Neural progenitor cell (in vitro differentiated cells): ENCODE data around the gene OR1E2. TPM values are rescaled to one million over a fixed set of nuclear protein-coding genes. Genes with fewer than 3 reads are reported as not detected.
"Not testable (repeated sequence)": the region's sequence is repeated elsewhere in the genome, so short reads cannot be mapped to it uniquely, and the experiment has no call there.

Experiments
- DNase-seq: peaks from one replicate; pipeline ENCODE4 v3.0.0-alpha.2; 2016; ENCODE audit warnings: low spot score
- H2AFZ ChIP-seq: fragments of 200-600 bp; sonication (generic); replicated peaks from 2 replicates; pipeline ENCODE4 v1.6.1; 2016; ENCODE audit warnings: antibody characterized with exemption
- H3F3A ChIP-seq: fragments of 200-600 bp; sonication (generic); 2 replicates; pipeline ENCODE4 v1.6.1; 2016; ENCODE audit warnings: antibody characterized with exemption, low read depth
- H3K27ac ChIP-seq: fragments of 200-600 bp; sonication (generic); 2 replicates; pipeline ENCODE4 v1.5.1; 2016; ENCODE audit warnings: mild to moderate bottlenecking
- H3K27me3 ChIP-seq: fragments of 200-600 bp; sonication (generic); 2 replicates; pipeline ENCODE4 v1.6.1; 2016; ENCODE audit warnings: mild to moderate bottlenecking, moderate library complexity
- H3K36me3 ChIP-seq: fragments of 200-600 bp; sonication (generic); 2 replicates; pipeline ENCODE4 v1.5.1; 2016
- H3K4me1 ChIP-seq: fragments of 200-600 bp; sonication (generic); 2 replicates; pipeline ENCODE4 v1.6.1; 2016; ENCODE audit warnings: mixed run types
- H3K4me2 ChIP-seq: fragments of 200-600 bp; sonication (generic); 2 replicates; pipeline ENCODE4 v1.6.1; 2016
- H3K4me3 ChIP-seq: fragments of 200-600 bp; sonication (generic); 2 replicates; pipeline ENCODE4 v1.5.1; 2016
- H3K79me2 ChIP-seq: fragments of 200-600 bp; sonication (generic); 2 replicates; pipeline ENCODE4 v1.6.1; 2016; ENCODE audit warnings: low read depth
- H3K9ac ChIP-seq: fragments of 200-600 bp; sonication (generic); 2 replicates; pipeline ENCODE4 v1.6.1; 2016
- H3K9me3 ChIP-seq: fragments of 200-600 bp; sonication (generic); 2 replicates; pipeline ENCODE4 v1.5.1; 2016; ENCODE audit warnings: low read depth
- H4K20me1 ChIP-seq: fragments of 200-600 bp; sonication (generic); 2 replicates; pipeline ENCODE4 v1.6.1; 2016; ENCODE audit warnings: low read depth
- H3K27ac Mint-ChIP-seq: 3 replicates; pipeline ENCODE4 v1.8.0; 2021; ENCODE audit warnings: mixed read lengths
- H3K27me3 Mint-ChIP-seq: 2 replicates; pipeline ENCODE4 v1.8.0; 2022; ENCODE audit warnings: low read depth, mild to moderate bottlenecking, inconsistent platforms, moderate library complexity, mixed read lengths; ENCODE audit not compliant: insufficient read depth
- H3K36me3 Mint-ChIP-seq: 3 replicates; pipeline ENCODE4 v1.8.0; 2021; ENCODE audit warnings: mixed read lengths
- H3K4me1 Mint-ChIP-seq: 3 replicates; pipeline ENCODE4 v1.8.0; 2021; ENCODE audit warnings: mixed read lengths
- H3K4me3 Mint-ChIP-seq: 3 replicates; pipeline ENCODE4 v1.8.0; 2021; ENCODE audit warnings: mild to moderate bottlenecking, moderate library complexity, mixed read lengths
- H3K9me3 Mint-ChIP-seq: 3 replicates; pipeline ENCODE4 v1.8.0; 2020; ENCODE audit warnings: mixed read lengths
- EZH2 ChIP-seq: fragments of 200-600 bp; sonication (generic); IDR thresholded peaks from 2 replicates; pipeline ENCODE4 v1.6.1; 2017; ENCODE audit warnings: antibody characterized with exemption, mild to moderate bottlenecking, moderate library complexity
- EZH2phosphoT487 ChIP-seq: fragments of 200-600 bp; sonication (generic); IDR thresholded peaks from 2 replicates; pipeline ENCODE4 v1.6.1; 2017; ENCODE audit warnings: antibody characterized with exemption
- total RNA-seq: library from RNA; depleted of rRNA; stranded (reverse); fragments of >200 nt; gene quantifications from 2 replicates; pipeline ENCODE4 v1.2.3, GENCODE V29; 2015; ENCODE audit warnings: low replicate concordance
- TF ChIP-seq, protein P1 (sequence below): fragments of 200-600 bp; sonication (generic); IDR thresholded peaks from 2 replicates; pipeline ENCODE4 v1.5.1; 2017; ENCODE audit warnings: antibody characterized with exemption, mild to moderate bottlenecking

Gene OR1E2
- total RNA-seq, 1 donor from 2014 or later: not detected

- H3K4me1 Mint-ChIP-seq: no peaks in the 10 kb centered on the region
- no peak within 1 kb of the TSS for H2AFZ ChIP-seq
- H3K27me3 ChIP-seq: no peaks in the 10 kb centered on the region
- peaks cover 3% of the 10 kb centered on the region for H3K27me3 Mint-ChIP-seq
- no peaks in the 10 kb centered on the region for H3K36me3 ChIP-seq
- no peak within 1 kb of the TSS for H3K27ac Mint-ChIP-seq
- H3K27ac ChIP-seq: no peak within 1 kb of the TSS
- no peak for TF ChIP-seq EZH2phosphoT487
- H4K20me1 ChIP-seq: no peaks in the 10 kb centered on the region
- no peak for DNase-seq
- no peak within 1 kb of the TSS for H3K9ac ChIP-seq
- no peaks in the 10 kb centered on the region for H3F3A ChIP-seq
- H3K4me3 ChIP-seq: no peak within 1 kb of the TSS
- no peaks in the 10 kb centered on the region for H3K79me2 ChIP-seq
- H3K4me2 ChIP-seq: no peak within 1 kb of the TSS
- peaks cover 10% of the 10 kb centered on the region for H3K9me3 ChIP-seq
- H3K4me3 Mint-ChIP-seq: no peak within 1 kb of the TSS
- peaks cover 2% of the 10 kb centered on the region for H3K9me3 Mint-ChIP-seq
- no peaks in the 10 kb centered on the region for H3K36me3 Mint-ChIP-seq
- no peaks in the 10 kb centered on the region for H3K4me1 ChIP-seq
Observed at GRCh38 chr17:3398310-3398709, 35.3 kb downstream of the OR1E2 start, which contains the start of gene OR1E1. OR1E1 (minus strand) TSS chr17:3398410; CDS start chr17:3398410, 0 bp downstream.

- not testable (repeated sequence) for H3K9ac ChIP-seq, H3K27me3 ChIP-seq, H3K27me3 Mint-ChIP-seq, H3K36me3 ChIP-seq, H3K36me3 Mint-ChIP-seq, DNase-seq, H3K79me2 ChIP-seq, H3K9me3 Mint-ChIP-seq, H3K27ac ChIP-seq, H3K4me3 Mint-ChIP-seq, H3K4me3 ChIP-seq, H2AFZ ChIP-seq, H3K4me2 ChIP-seq, H3F3A ChIP-seq, H3K27ac Mint-ChIP-seq, H4K20me1 ChIP-seq, H3K4me1 Mint-ChIP-seq, H3K4me1 ChIP-seq
- peaks cover 10% of the 10 kb centered on the region for H3K9me3 ChIP-seq
Observed at GRCh38 chr17:3397801-3398200, 35.8 kb downstream of the OR1E2 start.

DNA sequence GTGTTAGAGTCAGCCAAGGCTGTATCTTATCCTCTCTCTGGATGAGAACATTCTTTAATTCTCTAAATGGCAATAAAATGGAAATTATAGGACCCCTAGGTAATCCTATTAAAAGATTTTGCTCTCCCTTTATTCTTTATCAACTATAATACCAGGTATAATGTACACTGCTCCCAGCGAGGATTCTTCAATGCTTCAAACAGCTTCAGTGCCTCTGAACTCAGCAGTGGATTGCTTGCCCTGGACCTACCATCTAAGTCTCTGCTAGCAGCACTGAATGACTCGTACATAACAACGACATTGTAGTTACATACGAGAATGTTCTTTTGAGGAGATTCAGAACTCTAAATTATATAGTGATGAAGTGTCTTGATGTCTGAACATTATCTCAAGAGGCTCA lies 43.9 kb downstream of the OR1E2 start:
- Histone ChIP-seq H3K4me3 (no peak overlapping the region), H4K20me1 (no peaks in the 10 kb centered on the region), H3K4me1 (no peaks in the 10 kb centered on the region), H3K36me3 (no peaks in the 10 kb centered on the region), H3K27me3 (no peaks in the 10 kb centered on the region), H3K27ac (no peak overlapping the region), H3F3A (no peaks in the 10 kb centered on the region), H2AFZ (no peak overlapping the region), H3K9me3 (peaks cover 14% of the 10 kb centered on the region), H3K9ac (no peak overlapping the region), H3K79me2 (no peaks in the 10 kb centered on the region), H3K4me2 (no peak overlapping the region)
- DNase-seq: no peak
- Mint-ChIP-seq H3K36me3 (no peaks in the 10 kb centered on the region), H3K27me3 (peaks cover 3% of the 10 kb centered on the region), H3K27ac (no peak overlapping the region), H3K4me3 (no peak overlapping the region), H3K4me1 (no peaks in the 10 kb centered on the region), H3K9me3 (no peaks in the 10 kb centered on the region)
- TF ChIP-seq EZH2phosphoT487: no peak
- TF ChIP-seq, protein P1, sequence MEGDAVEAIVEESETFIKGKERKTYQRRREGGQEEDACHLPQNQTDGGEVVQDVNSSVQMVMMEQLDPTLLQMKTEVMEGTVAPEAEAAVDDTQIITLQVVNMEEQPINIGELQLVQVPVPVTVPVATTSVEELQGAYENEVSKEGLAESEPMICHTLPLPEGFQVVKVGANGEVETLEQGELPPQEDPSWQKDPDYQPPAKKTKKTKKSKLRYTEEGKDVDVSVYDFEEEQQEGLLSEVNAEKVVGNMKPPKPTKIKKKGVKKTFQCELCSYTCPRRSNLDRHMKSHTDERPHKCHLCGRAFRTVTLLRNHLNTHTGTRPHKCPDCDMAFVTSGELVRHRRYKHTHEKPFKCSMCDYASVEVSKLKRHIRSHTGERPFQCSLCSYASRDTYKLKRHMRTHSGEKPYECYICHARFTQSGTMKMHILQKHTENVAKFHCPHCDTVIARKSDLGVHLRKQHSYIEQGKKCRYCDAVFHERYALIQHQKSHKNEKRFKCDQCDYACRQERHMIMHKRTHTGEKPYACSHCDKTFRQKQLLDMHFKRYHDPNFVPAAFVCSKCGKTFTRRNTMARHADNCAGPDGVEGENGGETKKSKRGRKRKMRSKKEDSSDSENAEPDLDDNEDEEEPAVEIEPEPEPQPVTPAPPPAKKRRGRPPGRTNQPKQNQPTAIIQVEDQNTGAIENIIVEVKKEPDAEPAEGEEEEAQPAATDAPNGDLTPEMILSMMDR: no peak
- TF ChIP-seq EZH2: no peak

GRCh38 chr17:3385869-3386816 lies 47.5 kb downstream of the OR1E2 start, which contains the start of gene OR3A2:
OR3A2 (minus strand) TSS chr17:3386308.
- Histone ChIP-seq H4K20me1 (no peaks in the 10 kb centered on the region), H3K4me2 (no peak within 1 kb of the TSS), H3K4me3 (no peak within 1 kb of the TSS), H3K27ac (no peak within 1 kb of the TSS), H3K9me3 (peaks cover 6% of the 10 kb centered on the region), H3F3A (no peaks in the 10 kb centered on the region), H3K9ac (no peak within 1 kb of the TSS), H2AFZ (no peak within 1 kb of the TSS), H3K79me2 (no peaks in the 10 kb centered on the region), H3K27me3 (no peaks in the 10 kb centered on the region), H3K4me1 (no peaks in the 10 kb centered on the region), H3K36me3 (no peaks in the 10 kb centered on the region)
- no peaks in the 10 kb centered on the region for H3K36me3 Mint-ChIP-seq
- H3K27me3 Mint-ChIP-seq: peaks cover 2% of the 10 kb centered on the region
- no peak within 1 kb of the TSS for H3K27ac Mint-ChIP-seq
- no peaks in the 10 kb centered on the region for H3K4me1 Mint-ChIP-seq
- peak; percentile 1 for DNase-seq
- TF ChIP-seq, protein P1: no peak
- TF ChIP-seq EZH2 (no peak), EZH2phosphoT487 (no peak)
- no peak within 1 kb of the TSS for H3K4me3 Mint-ChIP-seq
- no peaks in the 10 kb centered on the region for H3K9me3 Mint-ChIP-seq

Other genes starting within 250 kb of the OR1E2 start
- not detected in 2 replicates for gene OR1A2, start 236.3 kb downstream of the OR1E2 start, total RNA-seq
- not detected in 2 replicates for gene OR1A1, start 226.2 kb downstream of the OR1E2 start, total RNA-seq
- not detected in 2 replicates for gene OR3A1, start 135.5 kb downstream of the OR1E2 start, total RNA-seq
- 0.15 TPM in 1 of 2 replicates, not detected in the other for gene OR3A2, start 47.5 kb downstream of the OR1E2 start, total RNA-seq
- gene OR1E1, start 35.4 kb downstream of the OR1E2 start, total RNA-seq: not detected in 2 replicates
- gene OR3A3, start 22.5 kb downstream of the OR1E2 start, total RNA-seq: not detected in 2 replicates
- not detected in 2 replicates for gene SPATA22, start 38.0 kb upstream of the OR1E2 start, total RNA-seq
- not detected in 2 replicates for gene ASPA, start 42.2 kb upstream of the OR1E2 start, total RNA-seq
- 1.5 and 1.9 TPM in 2 replicates for gene TRPV3, start 124.0 kb upstream of the OR1E2 start, total RNA-seq
- gene TRPV1, start 175.6 kb upstream of the OR1E2 start, total RNA-seq: 4.0 and 4.2 TPM in 2 replicates
- 23.4 and 33.4 TPM in 2 replicates for gene SHPK, start 202.4 kb upstream of the OR1E2 start, total RNA-seq
- gene CTNS, start 202.9 kb upstream of the OR1E2 start, total RNA-seq: 9.4 and 9.9 TPM in 2 replicates
- 27.3 and 56.7 TPM in 2 replicates for gene TAX1BP3, start 234.7 kb upstream of the OR1E2 start, total RNA-seq
- 20.0 and 53.1 TPM in 2 replicates for gene EMC6, start 235.0 kb upstream of the OR1E2 start, total RNA-seq